Osteoblast (primary cell): ENCODE data around the gene DHRS9. TPM values are rescaled to one million over a fixed set of nuclear protein-coding genes. Genes with fewer than 3 reads are reported as not detected.

Experiments used
- DNase-seq: peaks from one replicate; pipeline ENCODE4 v3.0.0; 2011; ENCODE audit warnings: low spot score, mixed read lengths; ENCODE audit not compliant: insufficient read length; ENCODE audit errors: missing footprints
- H2AFZ ChIP-seq: 2 replicates; pipeline ENCODE4 v1.6.0; 2011; ENCODE audit warnings: mild to moderate bottlenecking, low read length
- H3K27ac ChIP-seq: 2 replicates; pipeline ENCODE4 v1.5.1; 2011; ENCODE audit warnings: mild to moderate bottlenecking, low read depth, low read length, moderate library complexity
- H3K27me3 ChIP-seq: 2 replicates; pipeline ENCODE4 v1.6.0; 2012; ENCODE audit warnings: mild to moderate bottlenecking, control low read depth, inconsistent platforms, low read length, moderate library complexity; ENCODE audit not compliant: insufficient read depth
- H3K36me3 ChIP-seq: 2 replicates; pipeline ENCODE4 v1.5.1; 2011; ENCODE audit warnings: mild to moderate bottlenecking, low read length, control low read depth, moderate library complexity; ENCODE audit not compliant: insufficient read depth
- H3K4me1 ChIP-seq: 2 replicates; pipeline ENCODE4 v1.5.1; 2011; ENCODE audit warnings: mild to moderate bottlenecking, low read length, control low read depth, moderate library complexity; ENCODE audit not compliant: insufficient read depth
- H3K4me2 ChIP-seq: 2 replicates; pipeline ENCODE4 v1.6.0; 2011; ENCODE audit warnings: mild to moderate bottlenecking, low read length; ENCODE audit not compliant: insufficient read depth
- H3K4me3 ChIP-seq: fragments of 200-600 bp; sonication (generic); 3 replicates; pipeline ENCODE4 v1.5.1; 2012; ENCODE audit warnings: mild to moderate bottlenecking, low read length, inconsistent platforms; ENCODE audit not compliant: insufficient read depth
- H3K79me2 ChIP-seq: 2 replicates; pipeline ENCODE4 v1.6.0; 2012; ENCODE audit warnings: mild to moderate bottlenecking, low read length, control low read depth, inconsistent platforms; ENCODE audit not compliant: insufficient read depth
- H3K9me3 ChIP-seq: 2 replicates; pipeline ENCODE4 v1.5.1; 2011; ENCODE audit warnings: low read depth, low read length, control low read depth
- H4K20me1 ChIP-seq: 2 replicates; pipeline ENCODE4 v1.6.0; 2012; ENCODE audit warnings: mild to moderate bottlenecking, low read length, control low read depth; ENCODE audit not compliant: insufficient read depth
- CTCF ChIP-seq: IDR thresholded peaks from 2 replicates; pipeline ENCODE4 v1.5.1; 2011; ENCODE audit warnings: mild to moderate bottlenecking, low read depth, low read length, moderate library complexity; ENCODE audit errors: extremely low read depth
- total RNA-seq: library from RNA; depleted of rRNA; stranded (reverse); fragments of >200 nt; gene quantifications from 2 replicates; pipeline ENCODE4 v1.2.3, GENCODE V29; 2012

The DHRS9 gene
- total RNA-seq, 1 donor: not detected

GRCh38 chr2:169029341-169029740, 40.0 kb upstream of the DHRS9 start:
- no peak for TF ChIP-seq CTCF
- H3K36me3 ChIP-seq: no peaks in the 10 kb centered on the region
- H4K20me1 ChIP-seq: no peaks in the 10 kb centered on the region

GRCh38 chr2:169031202-169031601, 38.2 kb upstream of the DHRS9 start, which contains the start of gene ABCB11:
Gene ABCB11 (minus strand): TSS chr2:169031324. CDS start chr2:169018125, 13,199 bp downstream.
- H3K9me3 ChIP-seq: no peaks in the 10 kb centered on the region
- H4K20me1 ChIP-seq: no peaks in the 10 kb centered on the region
- no peak within 1 kb of the TSS for H3K27ac ChIP-seq
- H3K36me3 ChIP-seq: no peaks in the 10 kb centered on the region
- H3K79me2 ChIP-seq: no peaks in the 10 kb centered on the region
- no peak for TF ChIP-seq CTCF
- H3K4me3 ChIP-seq: no peak within 1 kb of the TSS
- no peak for DNase-seq
- no peaks in the 10 kb centered on the region for H3K27me3 ChIP-seq
- no peaks in the 10 kb centered on the region for H3K4me1 ChIP-seq
- H2AFZ ChIP-seq: no peak within 1 kb of the TSS
- H3K4me2 ChIP-seq: no peak within 1 kb of the TSS

More at GRCh38 chr2:169029341-169029740, 40.0 kb upstream of the DHRS9 start:
- Histone ChIP-seq H3K79me2 (no peaks in the 10 kb centered on the region), H3K4me2 (no peak overlapping the region), H3K9me3 (no peaks in the 10 kb centered on the region), H3K4me3 (no peak overlapping the region), H2AFZ (no peak overlapping the region), H3K27ac (no peak overlapping the region), H3K27me3 (no peaks in the 10 kb centered on the region), H3K4me1 (no peaks in the 10 kb centered on the region)
- no peak for DNase-seq

GRCh38 chr2:169034256-169034655, 35.1 kb upstream of the DHRS9 start:
- H3K36me3 ChIP-seq: no peaks in the 10 kb centered on the region
- no peaks in the 10 kb centered on the region for H3K4me1 ChIP-seq
- no peaks in the 10 kb centered on the region for H3K9me3 ChIP-seq
- no peak overlapping the region for H3K4me2 ChIP-seq
- TF ChIP-seq CTCF: no peak
- H3K27me3 ChIP-seq: no peaks in the 10 kb centered on the region
- no peaks in the 10 kb centered on the region for H4K20me1 ChIP-seq
- no peak for DNase-seq
- no peak overlapping the region for H3K27ac ChIP-seq
- H3K4me3 ChIP-seq: no peak overlapping the region
- no peaks in the 10 kb centered on the region for H3K79me2 ChIP-seq
- peak overlapping the region; percentile 56 for H2AFZ ChIP-seq

- Histone ChIP-seq H4K20me1 (no peaks in the 10 kb centered on the region), H2AFZ (no peak overlapping the region), H3K79me2 (no peaks in the 10 kb centered on the region), H3K27me3 (no peaks in the 10 kb centered on the region), H3K4me3 (no peak overlapping the region), H3K4me2 (no peak overlapping the region), H3K36me3 (no peaks in the 10 kb centered on the region), H3K9me3 (no peaks in the 10 kb centered on the region), H3K4me1 (no peaks in the 10 kb centered on the region), H3K27ac (no peak overlapping the region)
- no peak for TF ChIP-seq CTCF
- DNase-seq: no peak
Measured at GRCh38 chr2:169034984-169035544, 34.3 kb upstream of the DHRS9 start.
